Activated CD8-positive, alpha-beta memory T cell treated with anti-CD3 and anti-CD28 coated beads, Interleukin-2, amount 50 U/mL, for 1 hour (primary cell): Measurements from ENCODE around the gene EXOC3L2.
"Not testable (repeated sequence)": the region's sequence is repeated elsewhere in the genome, so short reads cannot be mapped to it uniquely, and the experiment has no call there.

ENCODE experiments used
- DNase-seq: peaks from one replicate; pipeline ENCODE4 v3.0.0-alpha.2; 2020; ENCODE audit errors: extremely low read depth

EXOC3L2 gene

DNA sequence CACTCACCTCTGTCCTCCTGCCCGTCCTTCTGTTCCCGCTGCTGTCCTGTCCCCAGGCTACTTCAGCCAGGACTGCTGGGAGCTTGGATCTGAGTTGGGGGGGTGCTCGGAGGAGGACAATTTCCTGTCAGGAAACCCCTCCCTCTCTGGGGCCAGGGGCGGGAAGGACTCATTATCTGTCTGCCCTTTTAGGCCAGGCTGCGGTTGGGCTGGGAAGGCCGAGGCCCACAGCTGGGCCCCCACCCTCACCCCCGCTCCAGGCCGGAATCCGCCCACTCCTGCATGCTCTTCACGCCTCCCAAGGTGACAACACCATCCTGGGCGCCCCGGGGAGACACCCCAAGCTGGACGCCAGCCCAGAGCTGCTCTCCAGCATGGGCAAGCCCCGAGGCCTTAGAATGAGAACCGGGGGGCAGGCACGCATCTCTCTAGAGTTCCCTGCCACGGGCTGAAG is at the start of gene EXOC3L2:
Gene EXOC3L2, minus strand, starts transcription at position 74 of the 454 bp plus-strand sequence. CDS start 6,362 bp downstream, outside the sequence.
- no peak for DNase-seq

- DNase-seq, result no peak
These were observed 49.3 kb upstream of the EXOC3L2 start for GRCh38 chr19:45294291-45295029.

DNA sequence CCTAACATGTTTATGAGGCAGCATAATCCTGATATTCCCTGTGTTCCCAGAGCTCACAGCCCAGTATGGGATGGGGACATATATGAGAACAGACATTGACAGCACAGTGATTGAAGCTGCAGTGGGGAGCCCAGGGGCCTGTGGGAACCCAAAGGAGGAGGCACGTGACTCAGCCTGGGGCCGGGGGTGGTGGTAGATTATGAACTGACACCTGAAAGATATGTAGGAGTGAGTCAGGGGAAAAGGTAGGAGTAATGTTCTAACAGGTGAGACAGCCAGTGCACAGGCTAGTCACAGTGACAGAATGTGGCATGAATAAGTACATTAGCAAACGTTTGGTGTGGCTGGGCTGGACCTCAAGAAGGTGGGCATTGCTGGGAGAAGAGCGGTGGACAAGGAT is 48.5 kb upstream of the EXOC3L2 start:
- DNase-seq, result no peak

- no peak for DNase-seq
These were observed 46.6 kb upstream of the EXOC3L2 start for GRCh38 chr19:45291834-45292233.

DNA sequence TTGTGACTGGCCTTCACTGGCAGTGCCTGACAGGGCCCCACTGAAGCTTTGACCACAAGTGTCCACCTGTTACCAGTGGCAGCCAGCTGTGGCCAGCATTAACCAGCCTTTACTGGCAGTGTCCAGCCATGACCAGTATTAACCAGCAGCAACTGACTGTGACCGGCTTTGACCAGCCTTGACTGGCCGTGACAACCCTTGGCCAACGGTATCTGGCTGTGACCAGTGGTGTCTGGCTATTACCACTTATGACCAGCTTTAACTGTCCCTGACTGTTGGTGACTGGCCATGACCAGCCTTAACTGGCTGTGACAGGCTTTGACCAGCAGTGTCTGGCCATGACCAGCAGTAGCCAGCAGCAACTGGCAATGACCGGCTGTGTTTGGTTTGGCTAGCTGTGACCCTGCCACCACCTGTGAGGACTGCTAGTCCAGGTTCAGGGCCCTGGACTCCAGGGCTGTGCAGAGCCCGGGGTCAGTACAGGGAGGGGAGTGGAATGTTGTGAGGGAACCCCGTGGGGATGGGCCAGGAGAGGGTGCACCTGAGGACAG is 45.2 kb upstream of the EXOC3L2 start:
- no peak for DNase-seq

GRCh38 chr19:45283443-45284033 is 38.3 kb upstream of the EXOC3L2 start:
- no peak for DNase-seq

DNA sequence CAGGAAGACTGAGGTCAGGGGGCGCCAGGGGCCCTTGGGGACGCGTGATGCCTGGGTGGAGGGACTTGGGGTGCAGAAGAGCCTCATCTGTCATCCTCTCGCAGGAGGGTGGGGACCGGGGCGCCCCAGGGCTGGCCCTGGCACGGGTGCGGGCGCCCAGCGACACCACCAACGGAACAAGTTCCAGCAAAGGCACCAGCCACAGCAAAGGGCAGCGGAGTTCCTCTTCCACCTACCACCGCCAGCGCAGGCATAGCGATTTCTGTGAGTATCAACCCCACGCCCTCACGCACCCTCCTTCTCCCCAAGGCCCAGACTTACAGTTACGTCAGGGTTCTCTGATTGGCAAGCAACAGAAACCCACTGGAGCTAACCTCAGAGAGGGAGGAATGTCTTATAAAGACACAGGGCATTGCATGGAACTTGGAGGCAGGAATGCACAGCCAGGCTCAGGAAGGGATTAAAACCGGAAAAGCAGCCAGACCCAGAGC is 35.3 kb upstream of the EXOC3L2 start:
- DNase-seq, result no peak

GRCh38 chr19:45279587-45280192 is 34.5 kb upstream of the EXOC3L2 start:
- DNase-seq, result no peak

GRCh38 chr19:45278087-45278486 is 32.9 kb upstream of the EXOC3L2 start:
- DNase-seq, result no peak

DNA sequence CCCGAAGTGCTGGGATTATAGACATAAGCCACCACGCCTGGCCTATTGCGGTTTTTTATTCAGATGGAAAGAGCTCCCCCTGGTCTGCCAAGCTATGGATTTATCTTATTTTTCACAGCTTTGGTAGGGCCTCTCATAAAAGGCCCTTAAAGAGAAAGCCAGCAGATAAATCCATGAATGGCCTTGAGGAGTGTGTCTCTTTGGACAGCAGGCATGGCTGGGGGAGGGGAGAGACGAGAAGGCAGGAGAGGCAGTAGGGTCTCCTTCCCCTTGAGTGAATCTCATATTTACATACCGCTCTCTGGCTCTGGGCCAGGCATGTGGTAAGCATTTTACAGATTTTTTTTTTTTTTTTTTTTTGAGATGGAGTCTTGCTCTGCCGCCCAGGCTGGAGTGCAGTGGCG is 31.1 kb upstream of the EXOC3L2 start:
- DNase-seq, result no peak

GRCh38 chr19:45275370-45275971 is 30.3 kb upstream of the EXOC3L2 start:
- DNase-seq, result no peak

GRCh38 chr19:45273521-45273855 is 28.3 kb upstream of the EXOC3L2 start:
- no peak for DNase-seq

DNA sequence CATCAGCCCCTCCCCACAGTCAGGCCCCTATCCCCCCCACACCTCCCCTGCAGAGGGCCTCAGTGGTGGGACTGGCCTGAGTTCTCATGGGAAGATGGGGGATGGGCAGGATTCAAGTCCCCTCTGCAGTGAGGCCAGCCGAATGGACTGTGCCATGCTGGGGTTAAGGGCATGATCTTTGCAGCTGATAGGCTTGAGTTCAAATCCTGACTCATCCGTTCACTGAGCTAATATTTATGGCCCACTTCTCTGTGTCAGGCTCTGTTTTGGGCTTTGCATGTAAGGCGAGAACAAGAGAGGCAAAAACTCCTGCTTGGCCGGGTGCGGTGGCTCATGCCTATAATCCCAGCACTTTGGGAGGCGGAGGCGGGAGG is 26.5 kb upstream of the EXOC3L2 start:
- no peak for DNase-seq

- DNase-seq, result no peak
These were observed 26.0 kb upstream of the EXOC3L2 start for GRCh38 chr19:45271098-45271734.

DNA sequence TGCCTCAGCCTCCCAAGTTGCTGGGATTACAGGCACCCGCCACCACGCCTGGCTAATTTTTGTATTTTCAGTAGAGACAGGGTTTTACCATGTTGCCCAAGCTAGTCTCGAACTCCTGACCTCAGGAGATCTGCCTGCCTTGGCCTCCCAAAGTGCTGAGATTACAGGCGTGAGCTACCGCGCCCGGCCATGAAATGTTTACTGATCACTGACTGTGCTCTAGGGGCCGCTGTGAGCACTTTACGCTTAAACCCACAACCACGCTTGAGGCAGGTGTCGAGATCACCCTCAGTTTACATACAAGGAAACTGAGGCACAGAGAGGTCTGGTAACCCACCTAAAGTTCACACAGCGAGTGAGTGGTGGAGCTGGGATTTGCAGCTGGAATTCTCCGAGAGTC is 24.7 kb upstream of the EXOC3L2 start:
- not testable (repeated sequence) for DNase-seq

GRCh38 chr19:45267296-45267695 is 22.1 kb upstream of the EXOC3L2 start:
- DNase-seq, result no peak

DNA sequence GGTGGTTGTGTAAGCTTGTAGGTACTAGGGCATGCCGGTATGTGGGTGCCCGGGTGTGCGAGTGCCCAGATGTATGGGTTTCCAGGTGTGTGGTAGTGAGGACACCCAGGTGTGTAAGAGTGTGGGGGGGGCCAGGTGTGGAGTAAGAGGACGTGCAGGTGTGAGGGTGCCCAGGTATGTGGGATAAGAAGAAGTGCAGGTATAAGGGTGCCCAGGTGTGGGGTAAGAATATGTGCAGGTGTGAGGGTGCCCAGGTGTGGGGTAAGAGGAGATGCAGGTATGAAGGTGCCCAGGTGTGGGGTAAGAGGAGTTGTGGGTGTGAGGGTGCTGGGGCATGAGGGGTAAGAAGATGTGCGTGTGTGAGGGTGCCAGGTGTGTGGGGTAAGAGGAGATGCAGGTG is 20.2 kb upstream of the EXOC3L2 start:
- DNase-seq, result no peak

- DNase-seq, result no peak
These were observed 19.6 kb upstream of the EXOC3L2 start for GRCh38 chr19:45264781-45265317.

DNA sequence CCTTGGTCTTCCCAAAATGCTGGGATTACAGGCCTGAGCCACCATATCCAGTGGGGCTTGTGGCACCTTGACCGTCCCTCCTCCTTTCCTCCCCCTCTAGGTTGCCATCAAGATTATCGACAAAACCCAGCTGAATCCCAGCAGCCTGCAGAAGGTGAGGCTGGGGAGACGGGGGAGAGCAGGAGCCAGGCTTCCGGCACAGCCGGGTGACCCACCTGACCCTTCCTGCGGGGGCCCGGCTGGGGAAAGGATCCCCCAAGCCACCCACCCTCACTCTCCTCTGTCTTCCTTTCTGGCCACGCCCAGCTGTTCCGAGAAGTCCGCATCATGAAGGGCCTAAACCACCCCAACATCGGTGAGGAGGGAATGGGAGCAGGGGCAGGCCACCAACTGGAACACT is 17.8 kb upstream of the EXOC3L2 start:
- DNase-seq, result no peak

DNA sequence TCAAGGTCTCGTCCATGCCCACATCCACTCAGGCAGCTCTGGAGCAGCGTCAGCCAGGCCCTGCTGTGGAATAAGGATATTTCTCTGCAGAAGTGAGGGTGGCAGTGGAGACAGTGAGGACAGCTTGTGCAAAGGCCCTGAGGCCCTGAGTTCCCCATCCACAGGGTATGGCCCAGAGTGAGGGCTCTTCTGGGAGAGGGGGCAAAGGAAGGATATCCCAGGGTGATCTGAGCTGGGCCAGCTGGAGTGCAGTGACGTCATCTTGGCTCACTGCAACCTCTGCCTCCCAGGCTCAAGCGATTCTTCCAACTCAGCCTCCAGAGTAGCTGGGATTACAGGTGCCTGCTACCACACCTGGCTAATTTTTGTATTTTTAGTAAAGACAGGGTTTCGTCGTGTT is 17.4 kb upstream of the EXOC3L2 start:
- DNase-seq, result no peak

- no peak for DNase-seq
These were observed 13.7 kb upstream of the EXOC3L2 start for GRCh38 chr19:45258862-45259261.

DNA sequence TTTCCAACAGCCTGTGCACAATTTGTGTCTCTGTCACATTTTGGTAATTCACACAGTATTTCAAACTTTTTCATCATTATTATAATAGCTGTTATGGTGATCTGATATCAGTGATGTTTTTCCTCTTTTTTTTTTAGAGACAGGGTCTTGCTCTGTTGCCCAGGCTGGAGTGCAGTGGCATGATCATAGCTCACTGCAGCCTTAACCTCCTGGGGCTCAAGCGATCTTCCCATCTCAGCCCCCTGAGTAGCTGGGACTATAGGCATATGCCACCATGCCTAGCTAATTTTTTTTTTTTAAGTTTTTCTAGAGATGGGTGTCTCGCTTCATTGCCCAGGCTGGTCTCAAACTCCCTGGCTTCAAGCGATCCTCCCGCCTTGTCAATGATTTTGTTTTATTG is 11.6 kb upstream of the EXOC3L2 start:
- no peak for DNase-seq
